Psoas muscle (tissue), 8 donors: ENCODE results near the gene DOCK1. TPM values are rescaled to one million over a fixed set of nuclear protein-coding genes. Genes with fewer than 3 reads are reported as not detected.

Experiments used
- ATAC-seq, 4 donors: fragments of 200-7000 bp; cut with Tn5 transposase; one replicate each; pipeline ENCODE4 v1.9.1; 2020; ENCODE audit warnings: moderate library complexity in 3 of 4, mild to moderate bottlenecking in 2 of 4
- DNase-seq, 2 donors: peaks; one replicate each; pipeline ENCODE4 v3.0.0-alpha.2; 2020
- H3K27ac ChIP-seq: fragments of 200-600 bp; one replicate; pipeline ENCODE4 v1.8.0; 2022
- H3K27me3 ChIP-seq, 3 donors: fragments of 200-600 bp in 1 of 3; one replicate each; pipeline versions ENCODE4 v1.6.1 to v1.8.0; 2013 to 2022; ENCODE audit warnings: low read length in 2 of 3, mild to moderate bottlenecking in 2 of 3, moderate library complexity in 1 of 3; ENCODE audit not compliant: insufficient read depth in 3 of 3
- H3K36me3 ChIP-seq, 2 donors: fragments of 200-600 bp in 1 of 2; one replicate each; pipeline versions ENCODE4 v1.6.1 to v1.8.0; 2013 to 2022; ENCODE audit warnings: low read depth in 1 of 2, mild to moderate bottlenecking in 1 of 2, moderate library complexity in 1 of 2; ENCODE audit not compliant: insufficient read depth in 1 of 2
- H3K4me1 ChIP-seq: fragments of 200-600 bp; one replicate; pipeline ENCODE4 v1.8.0; 2022
- H3K4me3 ChIP-seq: fragments of 200-600 bp; one replicate; pipeline ENCODE4 v1.8.0; 2022; ENCODE audit warnings: mild to moderate bottlenecking
- H3K9me3 ChIP-seq: fragments of 200-600 bp; one replicate; pipeline ENCODE4 v1.8.0; 2022
- CTCF ChIP-seq: fragments of 200-600 bp; IDR thresholded peaks from one replicate; pipeline ENCODE4 v1.8.0; 2022; ENCODE audit warnings: antibody characterized with exemption
- WGBS, 3 donors: extraction: QIAGEN DNeasy Blood & Tissue Kit; methylation state at CpG; one replicate each; pipeline versions ENCODE4 v1.1.6 to v1.1.7; 2013; 5-methylcytosine and 5-hydroxymethylcytosine counted together
- intact Hi-C, 2 donors: fragments of 100-400 bp; cut with DNase I; formaldehyde crosslinking; loops; one replicate each; pipeline versions ENCODE4 v1.11.0 to v1.14.2; 2022
- polyA plus RNA-seq, 3 donors: library from polyadenylated mRNA; stranded (reverse); fragments of 200-250 nt; gene quantifications; one replicate each; pipeline ENCODE4 v1.2.3, GENCODE V29; 2013
- total RNA-seq, 4 donors: library from RNA; stranded (reverse); fragmentation: NEBNext Ultra II Directional in 2 of 4; extraction: Animal tissue kit (Norgen Biotek cat#: 25700) in 2 of 4; gene quantifications; one replicate each; pipeline versions ENCODE4 v1.2.1 to v1.2.4, GENCODE V29; 2021 to 2023
- donor health status: healthy with polysubstance abuse.
- donor health status: DM: no; HTN: no; CAD: no; lungs with moderate emphysema.
- donor health status: Bipolar disorder and iron deficiency.
- donor health status: healthy.
- donor health status: DM: yes; HTN: yes; CAD: no.
- donor health status: DM: no; HTN: no; CAD: no.
- donor health status: DM: no; HTN: no; CAD: no.
- donor health status: DM: yes; HTN: yes; CAD: no.

DOCK1 gene
- total and polyA plus RNA-seq, 7 donors, result 2.1 to 11.3 (median 5.4) TPM

GRCh38 chr10:127415901-127416581, 510.8 kb downstream of the DOCK1 start:
- WGBS, 3 donors, result 69 to 84% (median 70%) methylated on average over 12 of the region's 12 CpGs
- no peak for DNase-seq
- peaks cover 0 to 10% of the 10 kb centered on the region in 2 donors for H3K36me3 ChIP-seq

GRCh38 chr10:127417031-127417430, 511.8 kb downstream of the DOCK1 start:
- no peaks in the 10 kb centered on the region for H3K9me3 ChIP-seq
- no peak for TF ChIP-seq CTCF
- ATAC-seq, result peak in 1 of 4 donors; percentile 35
- no peak overlapping the region for H3K4me3 ChIP-seq
- no peak for DNase-seq
- intact Hi-C loops, result no loop called here
- H3K27me3 ChIP-seq, result no peaks in the 10 kb centered on the region
- no peak overlapping the region for H3K27ac ChIP-seq
- WGBS, 3 donors, result 70 to 75% (median 75%) methylated on average over 10 of the region's 10 CpGs
- H3K4me1 ChIP-seq, result no peaks in the 10 kb centered on the region
- H3K36me3 ChIP-seq, result peaks cover 0 to 10% of the 10 kb centered on the region in 2 donors

More at GRCh38 chr10:127415901-127416581, 510.8 kb downstream of the DOCK1 start:
- no peak for ATAC-seq
- H3K4me1 ChIP-seq, result no peaks in the 10 kb centered on the region
- H3K27me3 ChIP-seq, result no peaks in the 10 kb centered on the region
- no peaks in the 10 kb centered on the region for H3K9me3 ChIP-seq
- no peak overlapping the region for H3K4me3 ChIP-seq
- H3K27ac ChIP-seq, result no peak overlapping the region
- no peak for TF ChIP-seq CTCF
- intact Hi-C loops, result no loop called here

- no peak overlapping the region for H3K27ac ChIP-seq
- DNase-seq (no peak), ATAC-seq (no peak)
- intact Hi-C loops, result no loop called here
- no peaks in the 10 kb centered on the region for H3K4me1 ChIP-seq
- H3K9me3 ChIP-seq, result no peaks in the 10 kb centered on the region
- no peak for TF ChIP-seq CTCF
- peaks cover 0 to 10% of the 10 kb centered on the region in 2 donors for H3K36me3 ChIP-seq
- WGBS, 3 donors, result 94 to 95% (median 94%) methylated on average over 12 of the region's 12 CpGs
- H3K27me3 ChIP-seq, result no peaks in the 10 kb centered on the region
- H3K4me3 ChIP-seq, result no peak overlapping the region
Measured at GRCh38 chr10:127417686-127418401, 512.6 kb downstream of the DOCK1 start.

GRCh38 chr10:127418536-127419168, 513.4 kb downstream of the DOCK1 start:
- ATAC-seq, result no peak
- H3K36me3 ChIP-seq, result peaks cover 0 to 10% of the 10 kb centered on the region in 2 donors
- no peak for TF ChIP-seq CTCF
- WGBS, 3 donors, result 83 to 94% (median 86%) methylated on average over 13 of the region's 13 CpGs
- H3K4me3 ChIP-seq, result no peak overlapping the region
- no peaks in the 10 kb centered on the region for H3K4me1 ChIP-seq
- no peaks in the 10 kb centered on the region for H3K27me3 ChIP-seq
- no peak overlapping the region for H3K27ac ChIP-seq
- no peak for DNase-seq
- H3K9me3 ChIP-seq, result no peaks in the 10 kb centered on the region
- intact Hi-C loops, result no loop called here
